Measurements from ENCODE around the gene DYRK1A.

DNA sequence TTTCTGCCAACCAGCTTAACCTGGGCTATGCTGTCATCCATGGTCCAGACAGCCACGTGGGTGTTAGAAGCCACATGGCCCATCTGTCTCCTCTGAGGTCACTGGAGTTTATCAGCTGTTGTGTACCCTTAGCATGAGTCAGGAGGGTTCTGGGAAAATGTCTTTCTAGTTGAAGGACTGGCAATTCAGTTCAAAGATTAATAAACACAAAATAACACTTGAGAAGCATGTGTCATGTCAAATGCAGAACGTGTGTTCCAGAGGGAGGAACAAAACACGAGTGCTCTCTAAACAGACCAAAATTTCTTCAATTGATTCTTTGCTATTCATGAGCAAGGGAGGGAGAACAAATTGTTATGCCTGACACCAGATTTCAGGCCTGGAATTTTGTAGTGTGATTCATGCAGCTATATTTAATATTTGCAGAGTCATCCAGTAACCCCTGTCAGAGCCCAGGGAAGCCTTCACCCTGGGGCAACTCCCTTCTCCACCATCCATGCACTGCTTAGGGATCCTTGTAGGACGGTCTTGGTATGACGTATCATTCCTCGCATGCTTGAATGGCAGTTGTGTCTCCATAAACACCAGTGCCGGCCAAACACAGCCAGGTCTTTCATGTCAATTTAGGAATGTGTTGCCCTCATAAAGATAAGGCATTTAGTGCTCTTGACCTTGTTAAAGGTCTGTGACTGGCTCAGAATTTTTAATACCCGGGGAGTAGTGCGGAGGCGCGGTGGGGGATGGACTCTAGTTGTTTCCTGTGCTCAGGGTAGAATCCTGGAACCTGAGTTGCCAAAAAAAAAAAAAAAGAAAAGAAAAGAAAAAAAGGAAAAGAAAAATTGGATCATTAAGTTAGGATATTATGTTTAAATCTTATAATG, 27.7 kb upstream of the DYRK1A start:
- TF ChIP-seq, protein P1, sequence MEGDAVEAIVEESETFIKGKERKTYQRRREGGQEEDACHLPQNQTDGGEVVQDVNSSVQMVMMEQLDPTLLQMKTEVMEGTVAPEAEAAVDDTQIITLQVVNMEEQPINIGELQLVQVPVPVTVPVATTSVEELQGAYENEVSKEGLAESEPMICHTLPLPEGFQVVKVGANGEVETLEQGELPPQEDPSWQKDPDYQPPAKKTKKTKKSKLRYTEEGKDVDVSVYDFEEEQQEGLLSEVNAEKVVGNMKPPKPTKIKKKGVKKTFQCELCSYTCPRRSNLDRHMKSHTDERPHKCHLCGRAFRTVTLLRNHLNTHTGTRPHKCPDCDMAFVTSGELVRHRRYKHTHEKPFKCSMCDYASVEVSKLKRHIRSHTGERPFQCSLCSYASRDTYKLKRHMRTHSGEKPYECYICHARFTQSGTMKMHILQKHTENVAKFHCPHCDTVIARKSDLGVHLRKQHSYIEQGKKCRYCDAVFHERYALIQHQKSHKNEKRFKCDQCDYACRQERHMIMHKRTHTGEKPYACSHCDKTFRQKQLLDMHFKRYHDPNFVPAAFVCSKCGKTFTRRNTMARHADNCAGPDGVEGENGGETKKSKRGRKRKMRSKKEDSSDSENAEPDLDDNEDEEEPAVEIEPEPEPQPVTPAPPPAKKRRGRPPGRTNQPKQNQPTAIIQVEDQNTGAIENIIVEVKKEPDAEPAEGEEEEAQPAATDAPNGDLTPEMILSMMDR (IDR thresholded peaks at IDR 0.05) = no peak
- TF ChIP-seq EZH2 (IDR thresholded peaks at IDR 0.05) = no peak
- TF ChIP-seq EZH2phosphoT487 (IDR thresholded peaks at IDR 0.05) = no peak

Measured in neural progenitor cell (in vitro differentiated cells).